ENCODE results near the gene LTBP2. TPM values are rescaled to one million over a fixed set of nuclear protein-coding genes. Genes with fewer than 3 reads are reported as not detected.

Gene LTBP2
- total RNA-seq, 1 experiment from 2014 or later: 17.4 TPM

GRCh38 chr14:74474376-74474775 is 137.7 kb downstream of the LTBP2 start:
- ATAC-seq (no peak), DNase-seq (no peak)
- Histone ChIP-seq H4K20me1 (ENCODE audit: low read length) (no peaks in the 10 kb centered on the region), H3K36me3 (ENCODE audit: low read depth, low read length) (peaks cover 5% of the 10 kb centered on the region; the same call in 1 of the 2 replicates), H2AFZ (ENCODE audit: low read length) (no peak overlapping the region), H3K9me3 (ENCODE audit: low read length) (no peaks in the 10 kb centered on the region), H3K4me2 (ENCODE audit: low read length) (no peak overlapping the region), H3F3A (ENCODE audit: low read length, unreplicated experiment) (no peaks in the 10 kb centered on the region), H3K4me1 (ENCODE audit: insufficient read depth, low read length) (no peaks in the 10 kb centered on the region), H3K9me2 (replicated peaks; ENCODE audit: low read length) (no peaks in the 10 kb centered on the region), H3K27me3 (ENCODE audit: low read length) (no peaks in the 10 kb centered on the region), H3K27ac (ENCODE audit: low read length) (no peak overlapping the region), H3K9ac (ENCODE audit: low read length) (no peak overlapping the region), H3K4me3 (ENCODE audit: low read length) (no peak overlapping the region), H3K79me2 (ENCODE audit: low read length) (no peaks in the 10 kb centered on the region)
- TF ChIP-seq EZH2 (IDR thresholded peaks at IDR 0.05; ENCODE audit: low read length, unreplicated experiment): no peak
- TF ChIP-seq EZH2phosphoT487 (IDR thresholded peaks at IDR 0.05; ENCODE audit: borderline replicate concordance, low read length): no peak
- no peak for TF ChIP-seq CTCF (conservative IDR thresholded peaks at IDR 0.05; ENCODE audit: low read depth, low read length)
- intact Hi-C loops (cut with micrococcal nuclease): no loop called here
- CTCF ChIA-PET: no interaction called here
- POLR2A ChIA-PET (ENCODE audit: unreplicated experiment): no interaction called here
- BruUV-seq (replicated peaks): no TSS peak

- intact Hi-C loops (cut with micrococcal nuclease): no loop called here
- CTCF ChIA-PET: no interaction called here
- BruUV-seq (replicated peaks): no TSS peak
Measured at GRCh38 chr14:74472601-74473000, 139.4 kb downstream of the LTBP2 start.

More at GRCh38 chr14:74472601-74473000, 139.4 kb downstream of the LTBP2 start:
- H3K9me2 ChIP-seq (replicated peaks; ENCODE audit: low read length): no peaks in the 10 kb centered on the region
- no peaks in the 10 kb centered on the region for H3F3A ChIP-seq (ENCODE audit: low read length, unreplicated experiment)
- POLR2A ChIA-PET (ENCODE audit: unreplicated experiment): no interaction called here
- no peaks in the 10 kb centered on the region for H3K27me3 ChIP-seq (ENCODE audit: low read length)
- no peaks in the 10 kb centered on the region for H3K36me3 ChIP-seq (ENCODE audit: low read depth, low read length)
- H2AFZ ChIP-seq (ENCODE audit: low read length): no peak overlapping the region
- H3K27ac ChIP-seq (ENCODE audit: low read length): no peak overlapping the region
- DNase-seq: no peak
- no peaks in the 10 kb centered on the region for H4K20me1 ChIP-seq (ENCODE audit: low read length)
- no peaks in the 10 kb centered on the region for H3K4me1 ChIP-seq (ENCODE audit: insufficient read depth, low read length)
- ATAC-seq: no peak
- TF ChIP-seq EZH2 (IDR thresholded peaks at IDR 0.05; ENCODE audit: low read length, unreplicated experiment) (no peak), EZH2phosphoT487 (IDR thresholded peaks at IDR 0.05; ENCODE audit: borderline replicate concordance, low read length) (no peak), CTCF (conservative IDR thresholded peaks at IDR 0.05; ENCODE audit: low read depth, low read length) (no peak)
- H3K4me3 ChIP-seq (ENCODE audit: low read length): no peak overlapping the region
- H3K9ac ChIP-seq (ENCODE audit: low read length): no peak overlapping the region
- no peaks in the 10 kb centered on the region for H3K9me3 ChIP-seq (ENCODE audit: low read length)
- H3K79me2 ChIP-seq (ENCODE audit: low read length): no peaks in the 10 kb centered on the region
- no peak overlapping the region for H3K4me2 ChIP-seq (ENCODE audit: low read length)
